K562 (cell line): ENCODE results near the gene CRHR1.

Source experiments
- CBX3 ChIP-seq, 2 experiments: IDR thresholded peaks; 1 replicate in 1 of 2; 2 replicates in 1 of 2; pipeline ENCODE4 v1.6.1; 2012; ENCODE audit warnings: inconsistent platforms in 2 of 2, low read length in 2 of 2, borderline replicate concordance in 1 of 2, control low read depth in 1 of 2
- CTCF ChIP-seq, 3 experiments: IDR thresholded peaks in 2 of 3; conservative IDR thresholded peaks in 1 of 3; 2 replicates each; pipeline ENCODE4 v1.5.1; 2011 to 2012; ENCODE audit warnings: low read length in 3 of 3, mild to moderate bottlenecking in 3 of 3, control low read depth in 2 of 3, improper control_type of control experiment in 1 of 3, inconsistent platforms in 1 of 3, low read depth in 1 of 3, mixed read lengths in 1 of 3, moderate library complexity in 1 of 3; ENCODE audit not compliant: insufficient read depth in 2 of 3
- POLR2A ChIP-seq: fragments of 450-650 bp; conservative IDR thresholded peaks from 2 replicates; pipeline ENCODE4 v1.6.1; 2016

GRCh38 chr17:45850011-45850410 lies 65.9 kb downstream of the CRHR1 start:
- TF ChIP-seq CBX3 (IDR thresholded peaks at IDR 0.05; ENCODE audit: borderline replicate concordance in 1 of 2, low read length in 2 of 2), result no peak
- no peak for TF ChIP-seq CTCF (IDR thresholded peaks at IDR 0.05 in 2 of 3, conservative IDR thresholded peaks at IDR 0.05 in 1 of 3; ENCODE audit: insufficient read depth in 2 of 3, low read depth in 1 of 3, low read length in 3 of 3)
- no peak for TF ChIP-seq POLR2A
